Panc1 (cell line): Measurements from ENCODE around the gene SLC7A11. TPM values are rescaled to one million over a fixed set of nuclear protein-coding genes. Genes with fewer than 3 reads are reported as not detected.

ENCODE experiments used
- ATAC-seq: fragments of 200-7000 bp; cut with Tn5 transposase; 2 replicates; pipeline ENCODE4 v1.9.1; 2020; ENCODE audit warnings: mild to moderate bottlenecking, moderate library complexity
- BruUV-seq: library from RNA; stranded (reverse); fragments of 400-500 nt; replicated peaks from 2 replicates; lab custom pipeline; 2021; lab: Mats Ljungman, UMichigan
- CTCF ChIA-PET: fragments of 300-600 bp; sonication (Branson Sonifier 250); formaldehyde crosslinking; loops from one replicate; lab custom pipeline; 2022; ENCODE audit warnings: antibody characterized with exemption; lab: Charles Lee
- POLR2A ChIA-PET: fragments of 300-600 bp; sonication (Branson Sonifier 250); formaldehyde crosslinking; loops from one replicate; lab custom pipeline; 2022; ENCODE audit warnings: antibody characterized with exemption; lab: Charles Lee
- DNase-seq: peaks from one replicate; pipeline ENCODE4 v3.0.0-alpha.2; 2010; ENCODE audit warnings: low read depth, low spot score
- H3K27ac ChIP-seq: 2 replicates; pipeline ENCODE4 v1.5.1; 2011; ENCODE audit warnings: mild to moderate bottlenecking, low read length, inconsistent platforms
- H3K27me3 ChIP-seq: fragments of 200-500 bp; sonication (Bioruptor generic); 2 replicates; pipeline ENCODE4 v1.6.0; 2014; ENCODE audit warnings: low read length, inconsistent platforms; ENCODE audit not compliant: control insufficient read depth, insufficient read depth
- H3K36me3 ChIP-seq: fragments of 200-500 bp; sonication (Bioruptor generic); 2 replicates; pipeline ENCODE4 v1.5.1; 2014; ENCODE audit warnings: inconsistent platforms, mild to moderate bottlenecking, low read length, moderate library complexity; ENCODE audit not compliant: control insufficient read depth, insufficient read depth
- H3K4me1 ChIP-seq: 2 replicates; pipeline ENCODE4 v1.5.1; 2011; ENCODE audit warnings: inconsistent platforms, mild to moderate bottlenecking, low read length, moderate library complexity; ENCODE audit not compliant: control insufficient read depth, insufficient read depth
- H3K4me3 ChIP-seq, 2 experiments: 2 replicates each; pipeline ENCODE4 v1.5.1; 2011 to 2012; ENCODE audit warnings: low read depth in 2 of 2, low read length in 2 of 2, mild to moderate bottlenecking in 2 of 2, inconsistent platforms in 1 of 2, moderate library complexity in 1 of 2
- H3K9me3 ChIP-seq: fragments of 200-500 bp; sonication (Bioruptor generic); 2 replicates; pipeline ENCODE4 v1.5.1; 2014; ENCODE audit warnings: low read depth, mild to moderate bottlenecking, inconsistent platforms, low read length, moderate library complexity; ENCODE audit not compliant: control insufficient read depth, insufficient read depth
- CTCF ChIP-seq: fragments of 450-650 bp; IDR thresholded peaks from 2 replicates; pipeline ENCODE4 v1.5.1; 2017; ENCODE audit warnings: mild to moderate bottlenecking
- POLR2AphosphoS5 ChIP-seq: IDR thresholded peaks from 2 replicates; pipeline ENCODE4 v1.6.1; 2012; ENCODE audit warnings: mild to moderate bottlenecking, low read depth, low read length, moderate library complexity
- REST ChIP-seq, 2 experiments: IDR thresholded peaks; 2 replicates each; pipeline ENCODE4 v1.6.1; 2011 to 2012; ENCODE audit warnings: low read depth in 2 of 2, control low read depth in 1 of 2, low read length in 1 of 2, mild to moderate bottlenecking in 1 of 2, moderate library complexity in 1 of 2; ENCODE audit not compliant: insufficient read depth in 1 of 2
- SIN3A ChIP-seq: IDR thresholded peaks from 2 replicates; pipeline ENCODE4 v1.6.1; 2012; ENCODE audit warnings: low read depth, mild to moderate bottlenecking, low read length, moderate library complexity, borderline replicate concordance; ENCODE audit not compliant: insufficient read depth
- TCF7L2 ChIP-seq: IDR thresholded peaks from 2 replicates; pipeline ENCODE4 v1.6.1; 2011; ENCODE audit warnings: mild to moderate bottlenecking, low read depth, low read length, inconsistent platforms
- in situ Hi-C: cut with HindIII; loops from 2 replicates; pipeline ENCODE4 v1.10.0; 2016; ENCODE audit warnings: low sequenced_read_pairs, low pct_unique_long_range_greater_than_20kb
- intact Hi-C: fragments of 100-400 bp; cut with micrococcal nuclease; formaldehyde crosslinking; loops from one replicate; pipeline ENCODE4 v1.10.0; 2022; ENCODE audit not compliant: unreplicated experiment
- total RNA-seq: library from RNA; stranded (reverse); gene quantifications from one replicate; pipeline ENCODE4 v1.2.1, GENCODE V29; 2021; ENCODE audit not compliant: unreplicated experiment

SLC7A11 gene
- total RNA-seq, 1 experiment from 2014 or later: 6.4 TPM

GRCh38 chr4:138234248-138234647 is 7.9 kb downstream of the SLC7A11 start:
- no peak overlapping the region for H3K4me3 ChIP-seq
- H3K27me3 ChIP-seq: no peaks in the 10 kb centered on the region
- in situ Hi-C loops (no loop called here), intact Hi-C loops (no loop called here)
- no peaks in the 10 kb centered on the region for H3K9me3 ChIP-seq
- no peak for DNase-seq
- no peaks in the 10 kb centered on the region for H3K36me3 ChIP-seq
- ChIA-PET CTCF (no interaction called here), POLR2A (interaction anchor here (0.7 kb wide), 1 partner anchor 8 kb away, joined by 7 read pairs; no protein-coding TSS in a partner anchor)
- no peak for ATAC-seq
- TF ChIP-seq POLR2AphosphoS5 (no peak), SIN3A (no peak), TCF7L2 (no peak)
- H3K27ac ChIP-seq: no peak overlapping the region
- H3K4me1 ChIP-seq: no peaks in the 10 kb centered on the region; the same call in 1 of the 2 replicates
- BruUV-seq: no TSS peak

- ATAC-seq (no peak), DNase-seq (no peak)
- Histone ChIP-seq H3K36me3 (no peaks in the 10 kb centered on the region), H3K4me1 (no peaks in the 10 kb centered on the region; the same call in 1 of the 2 replicates), H3K27ac (no peak overlapping the region), H3K27me3 (no peaks in the 10 kb centered on the region), H3K4me3 (no peak overlapping the region), H3K9me3 (no peaks in the 10 kb centered on the region)
- no TSS peak for BruUV-seq
- intact Hi-C loops (no loop called here), in situ Hi-C loops (no loop called here)
- ChIA-PET CTCF (no interaction called here), POLR2A (no interaction called here)
- no peak for TF ChIP-seq REST (IDR thresholded peaks at IDR 0.05; ENCODE audit: insufficient read depth in 1 of 2, low read depth in 2 of 2, low read length in 1 of 2)
- TF ChIP-seq CTCF: no peak
- no peak for TF ChIP-seq TCF7L2
- no peak for TF ChIP-seq POLR2AphosphoS5
- no peak for TF ChIP-seq SIN3A
Observed at GRCh38 chr4:138233313-138234034, 8.7 kb downstream of the SLC7A11 start.

GRCh38 chr4:138232364-138232763 is 9.8 kb downstream of the SLC7A11 start:
- no peaks in the 10 kb centered on the region for H3K9me3 ChIP-seq
- H3K27me3 ChIP-seq: no peaks in the 10 kb centered on the region
- intact Hi-C loops (no loop called here), in situ Hi-C loops (no loop called here)
- ChIA-PET POLR2A (no interaction called here), CTCF (no interaction called here)
- H3K36me3 ChIP-seq: no peaks in the 10 kb centered on the region
- no peak for DNase-seq
- no peak for TF ChIP-seq SIN3A
- TF ChIP-seq TCF7L2: no peak
- no peak for TF ChIP-seq REST (IDR thresholded peaks at IDR 0.05; ENCODE audit: insufficient read depth in 1 of 2, low read depth in 2 of 2, low read length in 1 of 2)
- no peak for TF ChIP-seq POLR2AphosphoS5
- TF ChIP-seq CTCF: no peak
- H3K27ac ChIP-seq: no peak overlapping the region
- no TSS peak for BruUV-seq
- no peak overlapping the region for H3K4me3 ChIP-seq
- H3K4me1 ChIP-seq: no peaks in the 10 kb centered on the region; the same call in 1 of the 2 replicates
- no peak for ATAC-seq
